Prostate gland (tissue), 2 donors: ENCODE data around the gene DRICH1.

Source experiments
- POLR2AphosphoS5 ChIP-seq: sonication (generic); formaldehyde crosslinking; IDR thresholded peaks from one replicate; pipeline ENCODE4 v1.6.1; 2017; ENCODE audit warnings: antibody characterized with exemption
- TF ChIP-seq, protein P1 (sequence below), 4 experiments: fragments of 200-600 bp in 2 of 4; fragments of 450-650 bp in 2 of 4; sonication (generic) in 2 of 4; IDR thresholded peaks; 1 replicate in 3 of 4; 2 replicates in 1 of 4; pipeline ENCODE4 v1.5.1; 2016 to 2019; ENCODE audit warnings: antibody characterized with exemption in 4 of 4, mild to moderate bottlenecking in 2 of 4, moderate library complexity in 2 of 4

DNA sequence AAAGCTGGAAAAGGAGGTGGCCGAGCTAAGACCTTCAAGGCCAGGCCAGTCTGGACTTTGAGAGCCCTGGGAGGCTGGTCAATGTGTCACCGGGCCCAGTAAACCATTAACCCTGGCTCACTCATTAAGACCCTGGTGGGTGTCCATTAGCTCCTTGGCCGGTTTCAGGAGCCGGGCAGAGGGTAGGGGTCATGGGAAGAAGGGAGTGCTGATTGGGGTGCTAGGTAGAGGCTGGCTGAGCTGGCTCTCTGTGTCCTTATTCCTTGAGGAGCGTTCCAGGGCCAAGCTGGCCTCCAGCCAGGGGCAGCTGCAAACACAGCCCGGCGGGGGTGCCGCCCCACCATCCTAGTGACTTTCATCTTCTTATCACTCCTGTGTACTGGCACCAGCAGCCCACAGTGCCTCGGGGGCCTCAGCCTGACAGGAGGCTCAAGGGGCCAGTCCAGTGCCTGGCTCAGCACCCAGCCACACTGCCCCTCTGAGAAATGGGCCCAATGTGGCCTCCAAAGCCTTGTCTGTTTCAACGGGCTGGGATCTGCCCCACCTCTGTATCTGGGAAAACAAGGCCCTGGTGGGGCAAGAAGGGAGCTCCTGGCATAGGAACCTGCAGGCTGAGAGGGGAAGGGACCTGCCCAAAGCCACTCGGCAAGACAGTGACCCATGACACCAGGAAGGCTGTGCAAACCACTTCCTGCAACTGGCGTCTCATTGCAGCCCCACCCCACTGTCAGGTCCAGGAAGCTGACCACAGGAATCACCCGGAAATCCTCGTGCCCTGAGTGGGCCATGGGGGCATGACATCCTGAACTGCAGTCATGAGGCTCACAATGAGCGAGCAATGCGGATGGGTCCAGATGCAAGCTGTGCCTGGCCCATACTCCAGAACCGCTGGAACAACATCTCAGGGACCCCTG is 43.6 kb upstream of the DRICH1 start:
- TF ChIP-seq, protein P1, sequence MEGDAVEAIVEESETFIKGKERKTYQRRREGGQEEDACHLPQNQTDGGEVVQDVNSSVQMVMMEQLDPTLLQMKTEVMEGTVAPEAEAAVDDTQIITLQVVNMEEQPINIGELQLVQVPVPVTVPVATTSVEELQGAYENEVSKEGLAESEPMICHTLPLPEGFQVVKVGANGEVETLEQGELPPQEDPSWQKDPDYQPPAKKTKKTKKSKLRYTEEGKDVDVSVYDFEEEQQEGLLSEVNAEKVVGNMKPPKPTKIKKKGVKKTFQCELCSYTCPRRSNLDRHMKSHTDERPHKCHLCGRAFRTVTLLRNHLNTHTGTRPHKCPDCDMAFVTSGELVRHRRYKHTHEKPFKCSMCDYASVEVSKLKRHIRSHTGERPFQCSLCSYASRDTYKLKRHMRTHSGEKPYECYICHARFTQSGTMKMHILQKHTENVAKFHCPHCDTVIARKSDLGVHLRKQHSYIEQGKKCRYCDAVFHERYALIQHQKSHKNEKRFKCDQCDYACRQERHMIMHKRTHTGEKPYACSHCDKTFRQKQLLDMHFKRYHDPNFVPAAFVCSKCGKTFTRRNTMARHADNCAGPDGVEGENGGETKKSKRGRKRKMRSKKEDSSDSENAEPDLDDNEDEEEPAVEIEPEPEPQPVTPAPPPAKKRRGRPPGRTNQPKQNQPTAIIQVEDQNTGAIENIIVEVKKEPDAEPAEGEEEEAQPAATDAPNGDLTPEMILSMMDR (IDR thresholded peaks at IDR 0.05), result no peak
- no peak for TF ChIP-seq POLR2AphosphoS5
